Brain microvascular endothelial cell (primary cell): Measurements from ENCODE around the gene SDK1.

Experiments
- DNase-seq: peaks from one replicate; pipeline ENCODE4 v3.0.0-alpha.2; 2020
- H3K27ac ChIP-seq: fragments of 250-450 bp; sonication (Bioruptor Pico); 2 replicates; pipeline ENCODE4 v1.5.1; 2020; ENCODE audit warnings: mild to moderate bottlenecking, moderate library complexity
- H3K27me3 ChIP-seq: fragments of 250-450 bp; sonication (Bioruptor Pico); replicated peaks from 2 replicates; pipeline ENCODE4 v1.5.1; 2020; ENCODE audit warnings: mild to moderate bottlenecking
- H3K36me3 ChIP-seq: fragments of 250-450 bp; sonication (Bioruptor Pico); replicated peaks from 2 replicates; pipeline ENCODE4 v1.5.1; 2020; ENCODE audit warnings: mild to moderate bottlenecking
- H3K4me3 ChIP-seq: 2 replicates; pipeline ENCODE4 v1.5.1; 2011; ENCODE audit warnings: low read depth, mild to moderate bottlenecking, control low read depth, low read length, moderate library complexity
- CTCF ChIP-seq: IDR thresholded peaks from 2 replicates; pipeline ENCODE4 v1.5.1; 2011; ENCODE audit warnings: low read depth, mild to moderate bottlenecking, moderate library complexity, low read length, control low read depth, inconsistent platforms; ENCODE audit errors: missing control alignments
- in situ Hi-C: cut with HindIII; loops from 2 replicates; pipeline ENCODE4 v1.10.0; 2017; ENCODE audit warnings: low sequenced_read_pairs, low pct_ligation_motif_present

Gene SDK1

GRCh38 chr7:3399858-3400257 lies 98.8 kb downstream of the SDK1 start:
- Histone ChIP-seq H3K36me3 (no peaks in the 10 kb centered on the region), H3K27ac (no peak overlapping the region), H3K27me3 (no peaks in the 10 kb centered on the region), H3K4me3 (no peak overlapping the region)
- in situ Hi-C loops: no loop called here
- TF ChIP-seq CTCF: peak; percentile 69
- peak; percentile 34 for DNase-seq

GRCh38 chr7:3404501-3404900 lies 103.4 kb downstream of the SDK1 start:
- TF ChIP-seq CTCF: no peak
- peak; percentile 57 for DNase-seq
- Histone ChIP-seq H3K4me3 (no peak overlapping the region), H3K27me3 (no peaks in the 10 kb centered on the region), H3K36me3 (no peaks in the 10 kb centered on the region), H3K27ac (no peak overlapping the region)
- in situ Hi-C loops: no loop called here

GRCh38 chr7:3408814-3409595 lies 108.0 kb downstream of the SDK1 start:
- DNase-seq: peak; percentile 6
- Histone ChIP-seq H3K27me3 (no peaks in the 10 kb centered on the region), H3K27ac (no peak overlapping the region), H3K36me3 (no peaks in the 10 kb centered on the region), H3K4me3 (no peak overlapping the region)
- in situ Hi-C loops: no loop called here
- no peak for TF ChIP-seq CTCF

- Histone ChIP-seq H3K27ac (no peak overlapping the region), H3K4me3 (no peak overlapping the region), H3K36me3 (no peaks in the 10 kb centered on the region), H3K27me3 (no peaks in the 10 kb centered on the region)
- no peak for TF ChIP-seq CTCF
- in situ Hi-C loops: no loop called here
- no peak for DNase-seq
Measured at GRCh38 chr7:3412871-3413270, 111.8 kb downstream of the SDK1 start.

GRCh38 chr7:3415861-3416312 lies 114.8 kb downstream of the SDK1 start:
- Histone ChIP-seq H3K27ac (no peak overlapping the region), H3K27me3 (no peaks in the 10 kb centered on the region), H3K36me3 (no peaks in the 10 kb centered on the region), H3K4me3 (no peak overlapping the region)
- in situ Hi-C loops: no loop called here
- no peak for DNase-seq
- no peak for TF ChIP-seq CTCF

GRCh38 chr7:3416453-3416852 lies 115.4 kb downstream of the SDK1 start:
- in situ Hi-C loops: no loop called here
- H3K27ac ChIP-seq: no peak overlapping the region

More at GRCh38 chr7:3416453-3416852, 115.4 kb downstream of the SDK1 start:
- no peaks in the 10 kb centered on the region for H3K27me3 ChIP-seq
- H3K36me3 ChIP-seq: no peaks in the 10 kb centered on the region
- no peak for DNase-seq
- no peak for TF ChIP-seq CTCF
- H3K4me3 ChIP-seq: no peak overlapping the region
